Right ventricle myocardium superior (tissue), 1 donor: ENCODE measurements around the gene PLPPR1. TPM values are rescaled to one million over a fixed set of nuclear protein-coding genes. Genes with fewer than 3 reads are reported as not detected.
A peak's percentile ranks its signal among the peaks of the same experiment; 100 is the strongest.
"Not testable (repeated sequence)": the region's sequence is repeated elsewhere in the genome, so short reads cannot be mapped to it uniquely, and the experiment has no call there.

ENCODE experiments used
- ATAC-seq: fragments of 200-7000 bp; cut with Tn5 transposase; one replicate; pipeline ENCODE4 v1.9.1; 2020; ENCODE audit warnings: mild to moderate bottlenecking; ENCODE audit not compliant: poor library complexity
- DNase-seq: peaks from one replicate; pipeline ENCODE4 v3.0.0-alpha.2; 2020
- intact Hi-C: fragments of 100-400 bp; cut with DNase I; formaldehyde crosslinking; loops from one replicate; pipeline ENCODE4 v1.11.2; 2022
- total RNA-seq: library from RNA; stranded (reverse); fragmentation: NEBNext Ultra II Directional; extraction: Animal tissue kit (Norgen Biotek cat#: 25700); gene quantifications from one replicate; pipeline ENCODE4 v1.2.1, GENCODE V29; 2021
- donor health status: DM: no; HTN: yes; CAD: no; lungs with severe emphysema.

PLPPR1 gene
- total RNA-seq, 1 donor from 2014 or later, result not detected

GRCh38 chr9:101098392-101098791, 69.9 kb downstream of the PLPPR1 start:
- ATAC-seq (no peak), DNase-seq (no peak)
- intact Hi-C loops, result no loop called here

- intact Hi-C loops, result no loop called here
- DNase-seq (no peak), ATAC-seq (no peak)
These were observed 85.8 kb downstream of the PLPPR1 start for GRCh38 chr9:101114317-101114716.

- ATAC-seq (no peak), DNase-seq (no peak)
- intact Hi-C loops, result loop anchor here (5.0 kb wide), 1 partner anchor 122 kb away; no protein-coding TSS in a partner anchor
These were observed 86.6 kb downstream of the PLPPR1 start for GRCh38 chr9:101115102-101115501.

GRCh38 chr9:101117161-101117560, 88.6 kb downstream of the PLPPR1 start:
- no peak for DNase-seq
- no peak for ATAC-seq
- intact Hi-C loops, result loop anchor here (5.0 kb wide), 1 partner anchor 120 kb away; no protein-coding TSS in a partner anchor

GRCh38 chr9:101119206-101119819, 90.8 kb downstream of the PLPPR1 start:
- peak; percentile 45 for DNase-seq
- intact Hi-C loops, result loop anchor here (2.0 to 5.0 kb wide), 2 partner anchors 118 to 191 kb away; no protein-coding TSS in a partner anchor
- peak; percentile 74 for ATAC-seq

- DNase-seq (no peak), ATAC-seq (no peak)
- intact Hi-C loops, result no loop called here
These were observed 93.4 kb downstream of the PLPPR1 start for GRCh38 chr9:101121836-101122399.

- DNase-seq (no peak), ATAC-seq (no peak)
- intact Hi-C loops, result no loop called here
These were observed 98.0 kb downstream of the PLPPR1 start for GRCh38 chr9:101126556-101126955.

GRCh38 chr9:101127369-101127768, 98.8 kb downstream of the PLPPR1 start:
- ATAC-seq, intact Hi-C loops, DNase-seq: not testable (repeated sequence)

- DNase-seq, result no peak
- no peak for ATAC-seq
- intact Hi-C loops, result no loop called here
These were observed 100.1 kb downstream of the PLPPR1 start for GRCh38 chr9:101128623-101129022.

- intact Hi-C loops, result no loop called here
- no peak for DNase-seq
- no peak for ATAC-seq
These were observed 101.5 kb downstream of the PLPPR1 start for GRCh38 chr9:101130054-101130453.

- intact Hi-C loops, result no loop called here
- no peak for DNase-seq
- ATAC-seq, result no peak
These were observed 102.8 kb downstream of the PLPPR1 start for GRCh38 chr9:101131326-101131725.

- ATAC-seq (no peak), DNase-seq (no peak)
- intact Hi-C loops, result no loop called here
These were observed 104.3 kb downstream of the PLPPR1 start for GRCh38 chr9:101132801-101133200.

- ATAC-seq (no peak), DNase-seq (no peak)
- intact Hi-C loops, result no loop called here
These were observed 110.0 kb downstream of the PLPPR1 start for GRCh38 chr9:101138509-101138908.

GRCh38 chr9:101139082-101139481, 110.6 kb downstream of the PLPPR1 start:
- intact Hi-C loops, result no loop called here
- ATAC-seq (no peak), DNase-seq (no peak)

GRCh38 chr9:101140764-101141163, 112.2 kb downstream of the PLPPR1 start:
- no peak for DNase-seq
- intact Hi-C loops, result no loop called here
- no peak for ATAC-seq

GRCh38 chr9:101146508-101146907, 118.0 kb downstream of the PLPPR1 start:
- no peak for ATAC-seq
- intact Hi-C loops, result no loop called here
- no peak for DNase-seq

GRCh38 chr9:101148344-101148743, 119.8 kb downstream of the PLPPR1 start:
- no peak for DNase-seq
- intact Hi-C loops, result no loop called here
- ATAC-seq, result no peak

GRCh38 chr9:101158361-101158760, 129.8 kb downstream of the PLPPR1 start:
- DNase-seq (no peak), ATAC-seq (no peak)
- intact Hi-C loops, result no loop called here

- intact Hi-C loops, result no loop called here
- DNase-seq, result no peak
- no peak for ATAC-seq
These were observed 133.7 kb downstream of the PLPPR1 start for GRCh38 chr9:101162231-101162630.

GRCh38 chr9:101165131-101165530, 136.6 kb downstream of the PLPPR1 start:
- ATAC-seq (no peak), DNase-seq (no peak)
- intact Hi-C loops, result no loop called here
